Transverse colon (tissue), 4 donors: ENCODE data around the gene DHRSX.

Experiments
- CTCF ChIP-seq, 5 experiments: fragments of 200-600 bp in 3 of 5; fragments of 450-650 bp in 2 of 5; sonication (generic) in 3 of 5; IDR thresholded peaks; 1 replicate in 2 of 5; 2 replicates in 3 of 5; pipeline ENCODE4 v1.5.1; 2016 to 2017; ENCODE audit warnings: antibody characterized with exemption in 5 of 5, inconsistent platforms in 3 of 5, mild to moderate bottlenecking in 2 of 5, moderate library complexity in 1 of 5
- EP300 ChIP-seq: sonication (generic); formaldehyde crosslinking; IDR thresholded peaks from one replicate; pipeline ENCODE4 v1.6.1; 2017; ENCODE audit warnings: antibody characterized with exemption, low read depth
- POLR2A ChIP-seq: fragments of 450-650 bp; IDR thresholded peaks from one replicate; pipeline ENCODE4 v1.6.1; 2016; ENCODE audit warnings: antibody characterized with exemption, mild to moderate bottlenecking, moderate library complexity
- POLR2AphosphoS5 ChIP-seq, 3 donors: sonication (generic); formaldehyde crosslinking; IDR thresholded peaks; one replicate each; pipeline ENCODE4 v1.6.1; 2016; ENCODE audit warnings: antibody characterized with exemption in 3 of 3

GRCh38 chrX:2416851-2417604, 83.7 kb downstream of the DHRSX start:
- TF ChIP-seq CTCF (IDR thresholded peaks at IDR 0.05) (no peak), POLR2AphosphoS5 (IDR thresholded peaks at IDR 0.05) (no peak), POLR2A (no peak), EP300 (no peak)
